Coronary artery (tissue), 2 donors: ENCODE results near the gene POU6F1.
A peak's percentile ranks its signal among the peaks of the same experiment; 100 is the strongest.
"Not testable (repeated sequence)": the region's sequence is repeated elsewhere in the genome, so short reads cannot be mapped to it uniquely, and the experiment has no call there.

Experiments used
- DNase-seq: peaks from one replicate; pipeline ENCODE4 v3.0.0-alpha.2; 2017; ENCODE audit warnings: low spot score
- H3K27ac ChIP-seq, 2 donors: fragments of 200-600 bp; sonication (generic); one replicate each; pipeline ENCODE4 v1.5.1; 2016 to 2019
- H3K4me3 ChIP-seq: fragments of 200-600 bp; sonication (generic); 2 replicates; pipeline ENCODE4 v1.5.1; 2016; ENCODE audit warnings: mild to moderate bottlenecking, moderate library complexity
- TF ChIP-seq, protein P1 (sequence below): fragments of 200-600 bp; sonication (generic); IDR thresholded peaks from one replicate; pipeline ENCODE4 v1.5.1; 2019; ENCODE audit warnings: antibody characterized with exemption

The POU6F1 gene

DNA sequence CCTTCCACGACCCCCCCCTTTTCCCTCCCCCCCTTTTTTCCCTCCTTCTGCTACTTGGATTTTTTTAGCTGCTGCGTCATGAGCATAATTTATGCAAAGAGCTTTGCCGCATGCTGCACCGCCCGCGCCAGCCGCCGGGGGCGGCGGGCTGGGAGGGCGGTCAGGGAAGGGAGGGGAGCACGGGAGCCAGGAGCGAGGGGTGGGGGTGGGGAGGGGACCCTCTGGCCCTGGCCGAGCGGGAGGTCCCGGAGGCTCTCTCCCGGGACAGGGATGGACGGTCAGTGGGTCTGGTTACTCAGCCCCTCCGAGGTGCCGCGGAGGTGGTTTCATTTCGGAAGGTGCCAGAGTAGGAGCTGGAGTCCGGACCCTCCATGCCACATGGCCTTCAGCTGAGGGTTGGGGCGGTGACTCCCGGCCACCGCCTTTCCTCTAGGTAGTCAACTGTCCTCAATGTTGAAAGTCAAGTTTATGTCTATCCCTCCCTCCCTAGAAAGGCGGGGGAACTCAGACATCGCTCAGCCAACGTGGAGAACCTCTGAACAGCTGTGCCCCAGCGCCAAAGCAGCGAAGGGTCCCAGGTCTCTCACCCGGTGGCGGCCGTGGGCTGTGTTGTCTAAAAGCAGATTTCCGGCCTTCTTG lies at the start of gene POU6F1:
Gene POU6F1, minus strand, starts transcription at position 95 of the 639 bp plus-strand sequence. CDS start 11,226 bp downstream, outside the sequence.
- TF ChIP-seq, protein P1, sequence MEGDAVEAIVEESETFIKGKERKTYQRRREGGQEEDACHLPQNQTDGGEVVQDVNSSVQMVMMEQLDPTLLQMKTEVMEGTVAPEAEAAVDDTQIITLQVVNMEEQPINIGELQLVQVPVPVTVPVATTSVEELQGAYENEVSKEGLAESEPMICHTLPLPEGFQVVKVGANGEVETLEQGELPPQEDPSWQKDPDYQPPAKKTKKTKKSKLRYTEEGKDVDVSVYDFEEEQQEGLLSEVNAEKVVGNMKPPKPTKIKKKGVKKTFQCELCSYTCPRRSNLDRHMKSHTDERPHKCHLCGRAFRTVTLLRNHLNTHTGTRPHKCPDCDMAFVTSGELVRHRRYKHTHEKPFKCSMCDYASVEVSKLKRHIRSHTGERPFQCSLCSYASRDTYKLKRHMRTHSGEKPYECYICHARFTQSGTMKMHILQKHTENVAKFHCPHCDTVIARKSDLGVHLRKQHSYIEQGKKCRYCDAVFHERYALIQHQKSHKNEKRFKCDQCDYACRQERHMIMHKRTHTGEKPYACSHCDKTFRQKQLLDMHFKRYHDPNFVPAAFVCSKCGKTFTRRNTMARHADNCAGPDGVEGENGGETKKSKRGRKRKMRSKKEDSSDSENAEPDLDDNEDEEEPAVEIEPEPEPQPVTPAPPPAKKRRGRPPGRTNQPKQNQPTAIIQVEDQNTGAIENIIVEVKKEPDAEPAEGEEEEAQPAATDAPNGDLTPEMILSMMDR = peak; percentile 78

GRCh38 chr12:51265024-51265423 lies 47.2 kb upstream of the POU6F1 start:
- no peak for DNase-seq
- Histone ChIP-seq H3K27ac (no peak overlapping the region), H3K4me3 (no peak overlapping the region)
- TF ChIP-seq, protein P1 = no peak

More for the DNA sequence above, at the start of gene POU6F1:
- peak within 1 kb of the TSS; percentile 95 for H3K4me3 ChIP-seq
- peak within 1 kb of the TSS; percentile 98 to 100 for H3K27ac ChIP-seq
- peak; percentile 89 for DNase-seq

- no peak overlapping the region for H3K4me3 ChIP-seq
- TF ChIP-seq, protein P1 = no peak
- no peak for DNase-seq
Observed at GRCh38 chr12:51264297-51264696, 46.4 kb upstream of the POU6F1 start.

DNA sequence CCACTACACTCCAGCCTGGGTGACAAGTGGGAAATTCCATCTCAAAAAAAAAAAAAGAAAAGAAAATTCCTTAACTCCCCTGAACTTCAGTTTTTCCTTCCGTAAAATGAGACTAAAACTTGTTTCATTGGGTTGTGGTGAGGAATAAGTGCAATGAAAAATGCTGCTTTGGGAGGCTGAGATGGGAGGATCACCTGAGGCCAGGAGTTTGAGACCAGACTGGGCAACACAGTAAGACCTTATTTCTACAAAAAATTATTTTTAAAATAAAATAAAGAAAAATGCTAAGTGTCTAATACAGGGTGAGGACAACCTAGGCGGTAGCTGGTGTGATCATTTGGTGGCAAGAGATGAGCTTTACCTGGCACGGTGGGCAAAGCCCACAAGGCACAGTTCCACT lies 45.5 kb upstream of the POU6F1 start:
- DNase-seq = no peak
- TF ChIP-seq, protein P1 = no peak
- no peak overlapping the region for H3K4me3 ChIP-seq
- no peak overlapping the region for H3K27ac ChIP-seq

More at GRCh38 chr12:51264297-51264696, 46.4 kb upstream of the POU6F1 start:
- no peak overlapping the region for H3K27ac ChIP-seq

GRCh38 chr12:51262758-51263177 lies 44.9 kb upstream of the POU6F1 start:
- Histone ChIP-seq H3K27ac (no peak overlapping the region), H3K4me3 (no peak overlapping the region)
- no peak for DNase-seq
- TF ChIP-seq, protein P1 = no peak

DNA sequence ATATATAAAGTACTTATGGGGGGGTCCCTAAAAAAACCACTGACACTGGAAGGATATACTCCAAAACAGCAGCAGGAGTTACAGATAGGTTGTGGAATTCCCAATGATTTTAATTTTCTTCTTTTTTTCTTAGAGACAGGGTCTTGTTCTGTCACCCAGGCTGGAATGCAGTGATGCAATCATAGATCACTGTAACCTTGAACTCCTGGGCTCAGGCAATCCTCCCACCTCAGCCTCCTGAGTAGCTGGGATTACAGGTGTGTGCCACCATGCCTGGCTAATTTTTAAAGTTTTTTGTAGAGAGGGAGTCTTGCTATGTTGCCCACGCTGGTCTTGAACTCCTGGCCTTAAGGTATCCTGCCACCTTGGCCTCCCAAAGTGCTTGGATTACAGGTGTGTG lies 41.7 kb upstream of the POU6F1 start:
- H3K4me3 ChIP-seq, DNase-seq: not testable (repeated sequence)

GRCh38 chr12:51254536-51254935 lies 36.7 kb upstream of the POU6F1 start:
- TF ChIP-seq, protein P1 = no peak

More for the DNA sequence above, 41.7 kb upstream of the POU6F1 start:
- H3K27ac ChIP-seq = not testable (repeated sequence)

More at GRCh38 chr12:51254536-51254935, 36.7 kb upstream of the POU6F1 start:
- Histone ChIP-seq H3K4me3 (no peak overlapping the region), H3K27ac (no peak overlapping the region)
- DNase-seq = no peak
